Transverse colon (tissue), 4 donors: ENCODE measurements around the gene LGALS12. TPM values are rescaled to one million over a fixed set of nuclear protein-coding genes. Genes with fewer than 3 reads are reported as not detected.
A peak's percentile ranks its signal among the peaks of the same experiment; 100 is the strongest.

Source experiments
- DNase-seq: peaks from one replicate; pipeline ENCODE4 v3.0.0-alpha.2; 2019
- H3K27ac ChIP-seq, 4 donors: fragments of 200-600 bp; sonication (generic); 2 replicates each; pipeline ENCODE4 v1.5.1; 2016 to 2018; ENCODE audit warnings: inconsistent platforms in 4 of 4
- H3K27me3 ChIP-seq: fragments of 200-600 bp; sonication (generic); 2 replicates; pipeline ENCODE4 v1.5.1; 2017; ENCODE audit warnings: inconsistent platforms
- H3K36me3 ChIP-seq, 4 donors: fragments of 200-600 bp; sonication (generic); 2 replicates each; pipeline ENCODE4 v1.5.1; 2017 to 2019; ENCODE audit warnings: inconsistent platforms in 4 of 4
- H3K4me1 ChIP-seq, 4 donors: fragments of 200-600 bp; sonication (generic); 2 replicates each; pipeline ENCODE4 v1.5.1; 2017 to 2020; ENCODE audit warnings: inconsistent platforms in 4 of 4
- H3K4me3 ChIP-seq, 4 donors: fragments of 200-600 bp; sonication (generic); 1 replicate in 1 of 4; 2 replicates in 3 of 4; pipeline versions ENCODE4 v1.5.1 to v1.6.1; 2017 to 2019; ENCODE audit warnings: inconsistent platforms in 4 of 4
- H3K9me3 ChIP-seq, 2 donors: fragments of 200-600 bp; sonication (generic); 2 replicates each; pipeline ENCODE4 v1.5.1; 2017 to 2019; ENCODE audit warnings: inconsistent platforms in 2 of 2
- CTCF ChIP-seq, 5 experiments: fragments of 200-600 bp in 3 of 5; fragments of 450-650 bp in 2 of 5; sonication (generic) in 3 of 5; IDR thresholded peaks; 1 replicate in 2 of 5; 2 replicates in 3 of 5; pipeline ENCODE4 v1.5.1; 2016 to 2017; ENCODE audit warnings: antibody characterized with exemption in 5 of 5, inconsistent platforms in 3 of 5, mild to moderate bottlenecking in 2 of 5, moderate library complexity in 1 of 5
- EP300 ChIP-seq: sonication (generic); formaldehyde crosslinking; IDR thresholded peaks from one replicate; pipeline ENCODE4 v1.6.1; 2017; ENCODE audit warnings: antibody characterized with exemption, low read depth
- POLR2A ChIP-seq: fragments of 450-650 bp; IDR thresholded peaks from one replicate; pipeline ENCODE4 v1.6.1; 2016; ENCODE audit warnings: antibody characterized with exemption, mild to moderate bottlenecking, moderate library complexity
- POLR2AphosphoS5 ChIP-seq, 3 donors: sonication (generic); formaldehyde crosslinking; IDR thresholded peaks; one replicate each; pipeline ENCODE4 v1.6.1; 2016; ENCODE audit warnings: antibody characterized with exemption in 3 of 3
- WGBS, 2 donors: methylation state at CpG; one replicate each; pipeline ENCODE4 v1.1.5; 2018; ENCODE audit warnings: low coverage in 1 of 2; 5-methylcytosine and 5-hydroxymethylcytosine counted together
- in situ Hi-C, 4 donors: fragments of 200-750 bp; cut with MboI; loops; one replicate each; pipeline versions ENCODE4 v1.15.0 to v1.15.1; 2017; ENCODE audit warnings: low sequenced_read_pairs in 3 of 4, low pct_ligation_motif_present in 1 of 4, low pct_unique_long_range_greater_than_20kb in 1 of 4
- intact Hi-C: fragments of 100-400 bp; cut with DNase I; formaldehyde crosslinking; loops from one replicate; pipeline ENCODE4 v1.15.1; 2023; ENCODE audit warnings: low total_unique reads
- total RNA-seq, 4 donors: library from RNA; depleted of rRNA; stranded (reverse); fragments of >200 nt; gene quantifications; one replicate each; pipeline ENCODE4 v1.1.0, GENCODE V29; 2016

LGALS12 gene
- total RNA-seq, 4 donors from 2014 or later = 0.64 TPM; not detected in 3

DNA sequence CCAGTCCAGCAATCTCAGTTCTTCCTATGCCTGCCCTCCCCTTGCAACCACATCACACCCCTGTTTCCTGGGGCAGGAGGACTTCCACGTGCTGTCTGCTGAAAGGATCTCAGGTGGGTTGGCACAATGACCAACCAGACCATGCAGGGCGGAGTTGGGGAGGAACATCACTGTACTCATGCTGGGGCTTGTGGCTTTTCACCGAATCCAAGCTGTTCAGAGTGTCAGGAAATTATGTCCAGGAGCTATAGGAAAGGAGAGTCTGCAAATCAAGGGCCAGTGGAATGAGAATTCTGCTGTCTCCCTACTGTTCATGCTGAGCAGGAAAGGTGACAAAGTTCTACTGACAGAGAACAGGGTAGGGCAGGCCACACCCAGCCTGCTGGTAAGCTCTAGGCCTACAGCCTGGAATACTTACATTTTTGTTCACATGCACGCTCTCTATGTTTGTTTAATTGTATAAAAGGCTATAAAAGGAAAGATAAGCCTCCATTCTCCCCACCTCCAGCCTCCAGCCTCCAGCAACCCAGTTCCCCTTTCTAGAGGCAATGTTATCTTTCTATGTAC, 59.0 kb downstream of the LGALS12 start:
- in situ Hi-C loops (no loop called here), intact Hi-C loops (no loop called here)
- H3K9me3 ChIP-seq = no peaks in the 10 kb centered on the region
- DNase-seq = peak; percentile 82
- peak in 2 of 3 donors; percentile 53 to 81 for TF ChIP-seq POLR2AphosphoS5 (IDR thresholded peaks at IDR 0.05)
- peak; percentile 35 for TF ChIP-seq POLR2A
- TF ChIP-seq CTCF (IDR thresholded peaks at IDR 0.05) = peak in 2 of 5 experiments; percentile 38 to 45
- TF ChIP-seq EP300 = peak; percentile 61
- H3K27ac ChIP-seq = peak overlapping the region; percentile 87 to 89 (median 89)
- no peaks in the 10 kb centered on the region for H3K36me3 ChIP-seq
- peaks cover 18 to 51% (median 27%) of the 10 kb centered on the region in 4 donors for H3K4me1 ChIP-seq
- WGBS, 2 donors = 59% methylated on average over 4 of the region's 4 CpGs; no CpG with 5 or more reads in 1 of the 2 donors
- no peaks in the 10 kb centered on the region for H3K27me3 ChIP-seq
- no peak overlapping the region for H3K4me3 ChIP-seq

Other genes starting within 250 kb of the LGALS12 start
- gene SLC22A9, start 136.3 kb upstream of the LGALS12 start, total RNA-seq = not detected
- 1 to 10 TPM in 1 of 4 donors, under 1 TPM in 1, not detected in 2; 0.79 to 1.4 TPM for gene PLAAT5, start 14.9 kb upstream of the LGALS12 start, total RNA-seq
- gene PLAAT4, start 30.7 kb downstream of the LGALS12 start, total RNA-seq = 10 to 100 TPM; 35.4 to 78.6 (median 40.7) TPM
- gene PLAAT2, start 57.3 kb downstream of the LGALS12 start, total RNA-seq = 10 to 100 TPM in 3 of 4 donors, not detected in 1; 38.7 to 47.9 (median 43.0) TPM
- 10 to 100 TPM in 3 of 4 donors, 1 to 10 TPM in 1; 8.6 to 16.7 (median 10.5) TPM for gene PLAAT3, start 108.3 kb downstream of the LGALS12 start, total RNA-seq
- 10 to 100 TPM; 18.7 to 60.8 (median 40.0) TPM for gene ATL3, start 165.3 kb downstream of the LGALS12 start, total RNA-seq
- gene RTN3, start 175.4 kb downstream of the LGALS12 start, total RNA-seq = 100 to 1,000 TPM in 2 of 4 donors, 10 to 100 TPM in 2; 44.8 to 187 (median 117) TPM